Activated gamma-delta T cell (primary cell): ENCODE measurements around the gene NCOA6.

Experiments used
- DNase-seq: peaks from one replicate; lab custom pipeline; 2025; lab: John Stamatoyannopoulos, UW

The NCOA6 gene

DNA sequence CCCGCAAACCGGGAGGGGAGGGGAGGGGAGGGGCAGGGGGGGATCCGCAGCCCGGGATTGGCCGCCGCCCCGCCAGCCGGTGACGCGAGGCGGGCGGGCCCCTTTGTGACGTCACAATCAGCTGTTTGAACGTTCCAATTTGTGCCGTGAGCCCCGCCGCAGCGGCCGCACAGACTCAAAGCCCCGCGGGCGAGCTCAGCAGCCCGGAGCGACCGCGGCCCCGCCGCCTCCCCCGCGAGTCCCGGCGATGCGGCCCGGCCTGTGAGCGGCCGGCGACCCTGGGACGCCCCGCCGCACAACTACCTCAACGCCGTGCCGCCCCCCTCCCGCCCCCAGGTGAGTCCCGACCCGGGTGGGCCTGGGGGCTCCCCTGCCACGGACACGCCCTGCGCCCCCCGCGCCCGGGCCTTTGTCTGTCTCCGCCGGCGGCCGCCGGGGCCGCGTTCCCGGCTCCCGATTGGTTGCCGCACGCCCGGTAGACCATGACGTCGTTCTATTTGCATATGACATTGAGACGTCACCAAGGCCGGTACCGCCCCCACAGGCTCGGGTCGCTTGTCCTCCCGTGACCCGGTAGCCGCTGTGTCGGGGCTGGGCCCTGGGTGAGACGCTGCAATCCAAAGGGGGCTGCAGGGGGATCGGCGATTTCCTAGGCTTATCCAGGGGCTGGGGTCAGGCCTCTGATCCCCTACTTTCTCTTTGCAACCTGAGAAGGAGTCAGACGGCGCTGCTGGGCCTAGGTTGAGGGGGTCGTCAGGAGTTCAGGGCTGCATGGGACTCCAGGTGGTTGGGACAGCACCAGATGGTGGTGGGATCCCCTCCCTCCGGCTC lies 121.1 kb downstream of the NCOA6 start, which contains the start of gene TP53INP2:
TSS of gene TP53INP2 (plus strand) at position 168 of the 831 bp plus-strand sequence. CDS start 4,396 bp downstream, outside the sequence.
- peak; percentile 84 for DNase-seq

DNA sequence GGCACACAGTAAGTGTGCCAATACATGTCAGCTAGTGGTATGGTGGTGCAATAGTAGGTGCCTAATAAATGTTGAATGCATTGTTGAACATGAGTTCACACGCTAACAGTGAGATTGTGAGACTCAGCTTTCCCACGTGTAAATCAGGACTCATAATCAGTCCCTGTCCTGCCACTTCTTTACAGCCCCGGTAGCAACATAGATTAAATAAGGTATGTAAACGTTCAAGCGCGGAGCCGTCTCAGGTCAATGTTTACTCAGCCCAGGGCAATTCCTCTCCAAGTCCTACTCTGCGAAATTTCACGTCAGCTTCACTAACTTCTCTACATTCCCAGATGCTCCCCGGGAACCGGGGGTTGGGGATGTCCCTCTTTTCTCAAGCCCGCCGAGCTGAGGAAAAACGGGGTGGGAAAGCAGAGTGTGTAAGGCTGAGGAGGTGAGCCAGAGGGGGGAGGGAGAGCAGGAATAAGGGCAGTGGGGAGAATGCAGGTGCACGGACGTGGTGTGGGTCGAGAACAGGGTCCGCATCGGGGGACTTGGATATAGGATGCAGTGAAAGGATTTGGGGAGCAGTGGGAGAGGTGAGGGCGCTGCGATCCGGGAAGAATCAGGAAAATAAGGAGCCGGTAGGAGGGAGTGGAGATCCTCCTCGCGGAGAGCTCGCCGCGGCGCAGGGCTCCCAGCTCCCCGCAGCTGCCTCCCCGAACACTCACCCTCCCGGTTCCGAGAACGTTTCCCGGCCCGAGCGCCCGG lies 121.9 kb downstream of the NCOA6 start:
- DNase-seq, result no peak

DNA sequence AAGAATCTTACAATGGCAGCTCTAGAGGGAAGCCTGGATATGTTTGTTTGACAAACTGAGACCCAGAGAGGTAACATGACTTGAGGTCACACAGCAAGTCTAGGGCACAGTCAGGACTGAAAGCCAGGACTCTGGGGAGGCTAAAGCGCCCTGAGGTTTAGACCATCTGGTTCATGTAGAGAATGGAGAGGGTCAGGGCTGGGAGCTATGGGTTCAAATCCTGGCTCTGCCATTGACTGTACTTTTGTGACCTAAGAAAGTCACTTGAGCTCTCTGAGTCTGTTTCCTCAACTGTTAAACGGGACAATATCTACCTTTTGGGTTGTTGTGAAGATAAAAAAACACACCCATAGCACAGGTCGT lies 122.4 kb downstream of the NCOA6 start:
- no peak for DNase-seq

DNA sequence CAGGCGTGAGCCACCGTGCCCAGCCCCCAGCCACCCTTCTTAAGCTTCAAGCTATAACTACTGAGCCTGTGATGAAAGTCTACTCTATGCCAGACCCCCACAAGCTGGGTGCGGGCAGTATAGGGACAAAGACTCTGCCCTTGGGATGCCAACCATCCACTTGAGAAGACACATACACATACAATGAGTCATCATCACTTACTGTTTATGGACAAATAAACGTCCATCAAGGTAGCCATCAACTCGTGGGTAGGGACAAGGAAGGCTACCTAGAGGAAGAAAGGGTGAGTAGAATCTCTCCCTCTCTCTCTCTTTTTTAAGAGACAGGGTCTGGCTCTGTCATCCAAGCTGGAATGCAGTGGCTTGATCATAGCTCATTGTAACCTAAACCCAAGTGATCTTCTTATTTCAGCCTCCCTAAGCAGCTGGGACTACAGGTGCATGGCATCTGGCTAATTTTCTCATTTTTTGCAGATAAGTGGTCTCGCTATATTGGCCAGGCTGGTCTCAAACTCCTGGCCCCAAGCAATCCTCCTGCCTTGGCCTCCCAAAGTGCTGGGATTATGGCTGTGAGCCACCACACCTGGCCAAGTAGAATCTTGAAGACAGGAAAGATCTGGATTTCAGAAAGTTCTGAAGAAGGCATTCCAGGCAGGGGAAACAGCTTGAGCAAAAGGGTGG lies 123.9 kb downstream of the NCOA6 start:
- DNase-seq, result no peak

DNA sequence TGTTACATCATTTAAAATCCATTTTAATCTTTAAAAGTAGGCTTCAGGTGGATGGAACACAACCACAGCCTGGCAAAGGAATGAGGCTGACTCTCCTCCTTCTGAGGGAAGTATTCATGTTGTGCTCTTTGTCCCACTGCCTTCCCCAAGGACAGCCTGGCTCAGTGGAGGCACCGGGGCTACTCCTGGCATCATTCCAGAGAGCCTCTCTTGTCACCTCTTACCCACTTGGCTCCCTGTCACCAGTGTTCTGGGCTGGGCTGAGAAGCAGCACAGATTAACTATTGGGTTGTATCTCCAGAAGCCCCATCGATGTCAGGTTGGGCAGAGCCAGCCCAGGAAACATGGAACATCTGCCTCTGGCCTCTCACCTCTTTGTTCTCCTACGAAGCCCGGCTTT lies 132.0 kb downstream of the NCOA6 start:
- no peak for DNase-seq

DNA sequence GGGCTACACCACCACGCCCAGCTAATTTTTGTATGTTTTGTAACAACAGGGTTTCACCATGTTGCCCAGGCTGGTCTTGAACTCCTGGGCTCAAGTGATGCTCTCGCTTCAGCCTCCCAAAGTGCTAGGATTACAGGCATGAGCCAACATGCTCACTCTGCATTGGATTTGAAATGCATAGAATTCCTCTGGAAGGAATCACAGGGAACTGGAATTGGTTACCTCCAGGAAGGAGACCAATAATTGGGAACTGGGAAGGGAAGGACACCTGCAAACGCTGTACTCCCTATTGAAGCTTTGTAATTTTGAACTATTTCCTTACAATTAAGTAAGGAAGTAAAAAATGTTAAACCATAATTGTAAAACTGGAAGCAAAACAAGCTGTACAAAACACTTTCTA lies 133.6 kb downstream of the NCOA6 start:
- DNase-seq, result no peak

DNA sequence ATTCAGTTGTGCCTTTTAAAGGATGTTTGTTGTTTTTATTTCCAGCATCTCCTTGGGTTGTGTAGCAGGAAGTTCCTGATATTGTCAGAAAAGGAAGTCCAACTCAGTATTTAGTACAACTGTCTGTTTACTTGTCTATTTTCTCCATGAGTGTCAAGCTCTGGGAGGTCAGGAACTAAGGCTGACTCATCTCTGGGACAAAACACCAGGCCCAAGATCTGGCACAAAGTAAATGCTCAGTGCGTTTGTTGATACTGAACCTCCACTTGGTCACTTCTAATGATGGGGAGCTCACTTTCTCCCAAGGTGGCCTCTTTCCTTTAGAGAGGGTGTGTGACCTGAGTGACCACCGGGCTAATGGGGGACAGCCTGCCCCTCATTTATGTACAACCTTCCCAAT lies 136.0 kb downstream of the NCOA6 start:
- DNase-seq, result no peak

DNA sequence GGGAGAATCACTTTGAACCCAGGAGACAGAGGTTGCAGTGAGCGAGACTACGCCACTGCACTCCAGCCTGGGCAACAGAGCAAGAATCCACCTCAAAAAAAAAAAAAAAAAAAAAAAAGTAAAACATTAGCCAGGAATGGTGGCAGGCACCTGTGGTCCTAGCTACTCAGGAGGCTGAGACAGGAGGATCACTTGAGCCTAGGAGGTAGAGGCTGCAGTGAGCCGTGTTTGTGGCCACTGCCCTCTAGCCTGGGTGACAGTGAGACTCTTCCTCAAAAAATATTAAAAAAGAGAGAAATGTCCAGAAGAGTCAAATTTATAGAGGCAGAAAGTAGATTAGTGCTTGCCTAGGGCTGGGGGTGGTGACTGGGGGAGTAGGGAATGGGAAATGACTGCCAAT lies 141.8 kb downstream of the NCOA6 start:
- DNase-seq, result no peak

DNA sequence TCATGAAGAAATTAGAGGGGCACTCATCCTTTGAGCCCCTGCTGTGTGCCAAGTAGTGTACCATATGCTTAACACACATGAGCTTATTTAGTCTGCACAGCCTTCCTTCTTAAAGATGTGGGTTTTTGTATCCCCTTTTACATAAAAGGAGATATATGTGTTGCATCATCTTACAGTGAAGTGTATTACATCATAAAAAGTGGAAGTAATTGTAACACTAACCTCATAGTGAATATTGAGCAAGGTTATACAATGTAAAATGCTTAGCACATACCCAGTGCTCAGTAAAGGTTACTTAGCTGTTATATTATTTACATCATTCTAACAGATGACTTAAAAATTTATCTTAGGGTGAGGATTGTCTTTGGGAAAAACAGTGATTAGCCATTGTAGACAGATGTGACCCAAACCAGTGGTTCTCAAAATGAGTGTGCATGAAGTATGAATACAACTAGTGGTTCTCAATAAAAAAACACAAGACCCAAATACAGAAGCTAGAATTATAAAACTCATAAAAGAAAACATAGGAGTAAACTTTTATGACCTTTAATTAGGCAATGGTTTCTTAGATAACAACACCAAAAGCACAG lies 144.8 kb downstream of the NCOA6 start:
- DNase-seq, result no peak

DNA sequence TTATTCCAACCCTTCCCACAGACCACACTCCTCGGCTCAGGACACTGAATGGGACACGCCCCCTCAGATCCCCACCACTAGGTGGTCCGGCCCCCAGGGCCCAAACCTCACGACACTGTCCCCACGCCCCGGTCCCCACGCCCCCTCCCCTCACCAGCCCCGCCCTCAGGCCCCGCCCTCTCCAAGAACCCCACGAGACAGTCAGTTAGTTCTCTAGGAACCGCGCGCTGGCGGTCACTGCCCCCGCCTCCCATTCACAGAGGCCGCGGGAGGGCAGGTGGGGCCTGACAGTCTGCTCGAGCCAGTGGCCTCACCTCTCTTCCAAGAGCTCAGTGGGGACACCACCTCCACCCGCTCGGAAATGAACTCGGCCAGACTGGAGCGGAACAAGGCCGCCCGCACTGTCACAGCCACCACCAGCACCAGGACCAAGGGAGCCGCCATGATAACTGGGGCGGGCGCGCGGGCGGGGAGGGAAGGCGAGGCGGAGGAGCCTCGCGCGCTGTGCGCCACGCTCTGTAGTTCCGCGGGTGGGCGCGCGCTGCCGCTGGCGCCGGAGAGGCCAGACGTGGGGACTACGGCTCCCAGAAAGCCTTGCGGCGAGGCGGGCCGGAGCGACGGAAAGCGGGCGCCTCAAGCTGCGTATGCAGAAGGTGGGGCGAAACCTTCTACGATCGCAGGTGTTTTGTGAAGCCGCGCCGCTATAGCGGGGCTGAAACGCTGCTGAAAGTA lies 148.6 kb downstream of the NCOA6 start, which contains the start of gene PIGU:
TSS of gene PIGU (minus strand) at position 451 of the 732 bp plus-strand sequence. CDS start at position 444, 7 bp downstream.
- peak; percentile 95 for DNase-seq

DNA sequence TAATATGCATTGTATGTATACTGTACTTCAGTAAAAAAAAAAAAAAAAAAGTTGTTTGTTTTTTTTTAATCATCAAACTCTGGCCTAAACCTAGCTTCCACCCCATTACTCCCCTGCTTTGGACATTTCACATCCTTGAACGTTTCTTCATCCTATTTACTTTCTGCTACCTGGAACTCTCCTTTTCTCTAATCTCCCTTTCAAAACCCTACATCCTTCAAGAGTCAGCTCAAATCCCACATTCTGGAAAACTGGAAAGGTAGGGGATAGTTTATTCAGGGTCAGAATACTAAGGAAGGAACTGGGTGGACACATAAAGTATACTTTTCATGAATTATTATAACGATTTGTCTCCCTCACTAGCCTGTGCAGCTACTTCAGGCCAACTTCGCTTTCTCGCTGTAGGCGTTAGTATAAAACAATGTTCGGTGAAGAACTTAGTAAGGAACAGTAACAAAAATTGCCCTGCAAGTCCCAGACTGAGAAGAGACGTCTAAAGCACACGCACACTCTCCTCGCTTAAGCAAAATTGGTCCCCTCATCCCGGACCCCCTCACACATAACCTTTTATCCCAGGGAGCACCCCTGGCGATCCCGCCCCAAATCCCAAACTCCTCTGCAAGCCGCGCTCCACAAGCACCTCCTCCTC lies 149.3 kb downstream of the NCOA6 start:
- DNase-seq, result no peak

DNA sequence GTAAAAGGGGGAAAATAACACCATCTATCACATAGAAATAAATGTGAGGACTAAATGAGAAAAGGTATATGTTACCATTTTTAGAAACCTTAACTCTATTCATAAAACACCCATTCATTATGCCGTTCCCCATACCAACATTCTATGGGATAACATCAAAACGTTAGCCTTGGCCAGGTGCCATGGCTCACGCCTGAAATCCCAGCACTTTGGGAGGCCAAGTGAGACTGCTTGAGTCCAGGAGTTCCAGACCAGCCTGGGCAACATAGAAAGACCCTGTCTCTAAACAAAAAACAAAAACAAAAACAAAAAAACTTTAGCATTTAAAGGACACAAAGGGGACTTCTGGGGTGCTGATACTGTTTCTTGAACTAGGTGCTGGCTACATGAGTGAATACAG lies 149.9 kb downstream of the NCOA6 start:
- no peak for DNase-seq

DNA sequence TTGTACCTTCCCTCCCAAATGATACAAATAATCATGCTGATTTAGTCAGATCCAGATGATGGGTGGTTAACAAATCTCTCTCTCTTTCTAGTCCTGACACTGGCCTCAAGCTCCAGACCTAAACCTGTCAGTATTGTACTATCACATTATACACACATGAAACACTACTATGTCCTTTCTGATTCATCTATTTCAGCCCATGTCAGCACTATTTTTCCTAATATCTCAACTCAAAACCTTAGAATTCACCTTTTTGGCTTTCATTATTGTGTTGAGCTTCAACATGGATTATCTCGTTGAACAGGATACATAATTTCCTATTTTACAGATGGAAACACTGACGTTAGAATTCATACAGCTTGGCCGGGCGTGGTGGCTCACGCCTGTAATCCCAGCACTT lies 152.0 kb downstream of the NCOA6 start:
- no peak for DNase-seq

DNA sequence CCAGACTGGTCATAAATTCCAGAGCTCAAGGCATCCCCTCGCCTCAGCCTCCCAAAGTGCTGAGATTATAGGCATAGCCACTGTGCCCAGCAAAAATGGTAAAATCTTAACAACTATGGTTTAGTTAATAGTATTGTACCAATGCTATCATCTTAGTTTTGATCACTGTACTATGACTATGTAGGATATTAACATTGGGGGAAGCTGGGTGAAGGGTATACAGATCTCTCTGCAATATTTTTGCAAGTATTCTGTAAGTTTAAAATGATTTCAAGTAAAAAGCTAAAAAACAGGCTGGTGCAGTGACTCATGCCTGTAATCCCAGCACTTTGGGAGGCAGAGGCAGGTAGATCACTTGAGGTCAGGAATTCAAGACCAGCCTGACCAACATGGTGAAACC lies 156.4 kb downstream of the NCOA6 start:
- no peak for DNase-seq
